Measurements from ENCODE around the gene MGAT4D.
"Not testable (repeated sequence)": the region's sequence is repeated elsewhere in the genome, so short reads cannot be mapped to it uniquely, and the experiment has no call there.

Gene MGAT4D

GRCh38 chr4:140497747-140498636 is at the start of gene MGAT4D:
Gene MGAT4D (minus strand): TSS chr4:140498293. CDS start chr4:140498222, 71 bp downstream.
- no peak for DNase-seq

- DNase-seq, result no peak
Observed at GRCh38 chr4:140533951-140534480, 35.9 kb upstream of the MGAT4D start.

- no peak for DNase-seq
Observed at GRCh38 chr4:140529434-140529833, 31.3 kb upstream of the MGAT4D start.

- DNase-seq, result peak; percentile 98
Observed at GRCh38 chr4:140523857-140524742, 26.0 kb upstream of the MGAT4D start, which contains the start of gene ELMOD2. Gene ELMOD2 (plus strand): TSS chr4:140524168. CDS start chr4:140525429, 1,261 bp downstream.

- DNase-seq, result no peak
Observed at GRCh38 chr4:140523370-140523856, 25.3 kb upstream of the MGAT4D start.

GRCh38 chr4:140515423-140515822 is 17.3 kb upstream of the MGAT4D start:
- DNase-seq, result no peak

- DNase-seq, result not testable (repeated sequence)
Observed at GRCh38 chr4:140513765-140514164, 15.7 kb upstream of the MGAT4D start.

- DNase-seq, result no peak
Observed at GRCh38 chr4:140504261-140504660, 6.2 kb upstream of the MGAT4D start.

- DNase-seq, result no peak
Observed at GRCh38 chr4:140499391-140499790, 1.3 kb upstream of the MGAT4D start.

GRCh38 chr4:140497405-140497746 is 717 bp downstream of the MGAT4D start:
- no peak for DNase-seq

- no peak for DNase-seq
Observed at GRCh38 chr4:140485939-140486338, 12.2 kb downstream of the MGAT4D start.

GRCh38 chr4:140483445-140483844 is 14.6 kb downstream of the MGAT4D start:
- DNase-seq, result no peak

- DNase-seq, result no peak
Observed at GRCh38 chr4:140472156-140472555, 25.9 kb downstream of the MGAT4D start.

GRCh38 chr4:140469791-140470733 is 28.0 kb downstream of the MGAT4D start:
- no peak for DNase-seq

- no peak for DNase-seq
Observed at GRCh38 chr4:140466146-140466545, 31.9 kb downstream of the MGAT4D start.

- DNase-seq, result no peak
Observed at GRCh38 chr4:140463614-140464013, 34.5 kb downstream of the MGAT4D start.

- DNase-seq, result no peak
Observed at GRCh38 chr4:140463182-140463581, 34.9 kb downstream of the MGAT4D start.

GRCh38 chr4:140450352-140450751 is 47.7 kb downstream of the MGAT4D start:
- DNase-seq, result no peak

GRCh38 chr4:140448830-140449229 is 49.3 kb downstream of the MGAT4D start:
- DNase-seq, result no peak

- no peak for DNase-seq
Observed at GRCh38 chr4:140448162-140448561, 49.9 kb downstream of the MGAT4D start.

- DNase-seq, result not testable (repeated sequence)
Observed at GRCh38 chr4:140444347-140444746, 53.7 kb downstream of the MGAT4D start.

- no peak for DNase-seq
Observed at GRCh38 chr4:140439644-140440142, 58.4 kb downstream of the MGAT4D start.

Measured in DMS153 (cell line).